ENCODE results near the gene MRPL36.

DNA sequence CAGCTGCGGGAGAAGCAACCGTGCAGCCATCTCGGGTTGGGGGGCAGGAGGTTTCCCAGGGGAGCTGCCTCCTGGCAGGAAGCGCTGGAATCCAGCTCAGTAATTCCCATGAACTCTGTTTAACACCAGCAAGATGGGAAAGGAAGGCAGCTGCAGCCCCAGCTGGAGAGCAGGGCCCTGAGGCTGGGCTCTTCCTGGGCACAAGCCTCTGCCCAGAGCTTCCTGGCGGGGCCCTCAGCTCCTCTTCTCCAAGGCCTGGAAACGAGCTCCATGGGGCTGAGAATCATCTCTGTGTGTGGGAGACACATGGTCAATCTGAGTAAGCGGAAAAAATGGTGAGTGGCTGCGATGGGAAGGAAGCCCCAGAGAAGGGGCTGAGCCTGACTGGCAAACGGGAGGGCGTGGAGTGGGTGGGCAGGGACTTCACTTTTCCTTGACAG is 6.3 kb downstream of the MRPL36 start:
- TF ChIP-seq, protein P1, sequence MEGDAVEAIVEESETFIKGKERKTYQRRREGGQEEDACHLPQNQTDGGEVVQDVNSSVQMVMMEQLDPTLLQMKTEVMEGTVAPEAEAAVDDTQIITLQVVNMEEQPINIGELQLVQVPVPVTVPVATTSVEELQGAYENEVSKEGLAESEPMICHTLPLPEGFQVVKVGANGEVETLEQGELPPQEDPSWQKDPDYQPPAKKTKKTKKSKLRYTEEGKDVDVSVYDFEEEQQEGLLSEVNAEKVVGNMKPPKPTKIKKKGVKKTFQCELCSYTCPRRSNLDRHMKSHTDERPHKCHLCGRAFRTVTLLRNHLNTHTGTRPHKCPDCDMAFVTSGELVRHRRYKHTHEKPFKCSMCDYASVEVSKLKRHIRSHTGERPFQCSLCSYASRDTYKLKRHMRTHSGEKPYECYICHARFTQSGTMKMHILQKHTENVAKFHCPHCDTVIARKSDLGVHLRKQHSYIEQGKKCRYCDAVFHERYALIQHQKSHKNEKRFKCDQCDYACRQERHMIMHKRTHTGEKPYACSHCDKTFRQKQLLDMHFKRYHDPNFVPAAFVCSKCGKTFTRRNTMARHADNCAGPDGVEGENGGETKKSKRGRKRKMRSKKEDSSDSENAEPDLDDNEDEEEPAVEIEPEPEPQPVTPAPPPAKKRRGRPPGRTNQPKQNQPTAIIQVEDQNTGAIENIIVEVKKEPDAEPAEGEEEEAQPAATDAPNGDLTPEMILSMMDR (IDR thresholded peaks at IDR 0.05; ENCODE audit: low read depth, low read length): no peak
- TF ChIP-seq EZH2phosphoT487 (IDR thresholded peaks at IDR 0.05; ENCODE audit: low read depth): no peak

Measured in OCI-LY3 (cell line).